ENCODE measurements around the gene DDX20.

- TF ChIP-seq SIN3A (IDR thresholded peaks at IDR 0.05; ENCODE audit: borderline replicate concordance, insufficient read depth, low read length) (no peak), REST (IDR thresholded peaks at IDR 0.05; ENCODE audit: insufficient read depth in 1 of 2, low read depth in 2 of 2, low read length in 2 of 2) (no peak), POLR2AphosphoS5 (IDR thresholded peaks at IDR 0.05; ENCODE audit: low read depth, low read length) (no peak), TAF1 (IDR thresholded peaks at IDR 0.05; ENCODE audit: borderline replicate concordance, insufficient read depth, low read length) (no peak), FOXP2 (optimal IDR thresholded peaks at IDR 0.05; ENCODE audit: borderline replicate concordance, extremely low read depth, extremely low read length, insufficient read depth) (no peak)
Observed at GRCh38 chr1:111747947-111748346, 7.8 kb upstream of the DDX20 start.
